ENCODE results near the gene GFRA1.

The GFRA1 gene

GRCh38 chr10:116270771-116271592, 2.0 kb downstream of the GFRA1 start:
- no peak for DNase-seq

DNA sequence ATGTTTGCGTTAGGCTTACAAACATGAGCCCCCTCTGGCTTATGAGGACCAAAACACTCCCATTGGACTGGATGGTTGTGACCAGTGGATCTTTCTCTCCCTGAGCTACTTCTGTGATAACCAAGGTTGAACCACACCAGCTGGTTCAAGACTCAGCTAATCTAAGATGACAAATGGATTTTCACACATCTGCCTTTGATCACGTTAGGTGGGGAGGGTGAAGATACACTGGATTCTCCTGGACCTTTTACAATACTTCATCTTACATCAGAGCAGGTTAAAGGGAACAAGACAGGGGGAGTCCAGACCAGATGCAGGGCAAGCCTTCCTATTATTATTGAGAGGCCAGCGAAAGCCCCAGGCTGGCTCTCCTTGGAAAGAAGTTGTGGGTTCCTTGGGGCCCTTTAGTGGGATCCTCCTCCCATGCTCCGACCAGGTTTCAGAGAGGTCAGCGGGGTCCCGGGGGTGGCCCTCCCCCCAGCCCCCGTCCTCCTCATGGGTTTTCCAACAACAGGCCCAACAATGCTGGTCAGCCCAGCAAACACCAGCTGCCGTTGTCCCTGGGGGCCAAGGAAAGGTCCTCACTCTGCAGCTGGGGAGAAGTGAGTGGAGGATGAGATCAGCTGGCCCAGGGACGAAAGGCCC, 2.8 kb downstream of the GFRA1 start:
- DNase-seq: no peak

DNA sequence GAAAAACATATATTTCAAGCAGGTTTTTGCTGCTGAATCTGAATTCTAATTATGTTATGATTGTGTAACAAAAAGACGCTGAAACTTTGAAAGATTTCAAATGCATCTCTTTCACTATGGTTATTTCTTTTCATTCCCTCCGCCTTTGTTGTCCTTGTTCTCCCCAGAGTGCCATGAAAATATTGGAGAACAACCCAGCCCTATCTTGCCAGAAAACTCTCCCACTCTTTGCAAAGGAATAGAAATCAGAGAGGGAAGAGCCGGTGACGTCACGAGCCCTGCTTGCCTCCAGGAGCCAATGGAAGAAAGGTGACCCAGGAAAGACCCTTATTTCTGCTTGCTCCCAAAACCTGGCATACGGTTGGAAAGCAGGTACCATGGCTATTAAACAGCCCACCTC, 3.4 kb downstream of the GFRA1 start:
- DNase-seq: no peak

- no peak for DNase-seq
Measured at GRCh38 chr10:116268976-116269375, 4.0 kb downstream of the GFRA1 start.

DNA sequence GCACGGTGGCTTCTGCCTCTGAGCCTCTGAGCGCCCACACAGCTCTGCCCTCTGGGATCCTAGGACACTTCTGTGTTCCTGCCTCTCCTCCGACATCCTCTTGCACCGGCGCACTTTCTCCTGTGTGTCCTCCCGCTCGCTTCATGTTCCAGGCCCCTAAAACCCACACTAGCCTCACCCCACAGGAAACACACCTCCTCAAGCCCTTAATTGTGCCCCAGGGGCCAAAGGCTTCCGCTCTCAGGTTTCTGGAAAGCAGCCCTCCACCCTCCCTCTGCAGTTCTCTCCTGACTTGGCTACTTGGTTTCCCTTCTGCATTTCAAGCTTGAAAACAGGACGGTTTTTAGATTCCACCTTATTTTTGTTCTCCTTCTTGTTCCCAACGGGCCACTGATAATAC, 7.3 kb downstream of the GFRA1 start:
- no peak for DNase-seq

GRCh38 chr10:116263870-116264655, 8.9 kb downstream of the GFRA1 start:
- DNase-seq: no peak

GRCh38 chr10:116262678-116263077, 10.3 kb downstream of the GFRA1 start:
- no peak for DNase-seq

- DNase-seq: no peak
Measured at GRCh38 chr10:116260599-116260998, 12.4 kb downstream of the GFRA1 start.

DNA sequence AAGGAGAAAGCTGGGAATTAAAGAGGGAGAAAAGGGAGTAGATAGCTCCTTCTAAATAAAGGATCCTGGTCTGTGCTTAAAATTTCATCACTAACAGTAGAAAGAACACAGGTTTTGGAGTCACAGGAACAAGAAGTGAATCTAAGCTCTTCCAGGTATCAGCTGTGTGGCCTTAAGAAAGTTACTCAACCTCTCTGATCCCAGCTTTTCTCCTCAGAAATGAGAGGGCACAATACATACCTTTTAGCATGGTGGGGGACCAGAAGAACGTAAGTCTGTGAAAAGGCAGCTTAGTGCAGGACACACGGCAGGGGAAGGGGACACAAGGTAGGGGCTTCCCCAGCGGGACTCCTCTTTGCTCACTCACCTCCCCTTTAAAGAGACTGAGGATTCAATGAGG, 13.4 kb downstream of the GFRA1 start:
- no peak for DNase-seq

DNA sequence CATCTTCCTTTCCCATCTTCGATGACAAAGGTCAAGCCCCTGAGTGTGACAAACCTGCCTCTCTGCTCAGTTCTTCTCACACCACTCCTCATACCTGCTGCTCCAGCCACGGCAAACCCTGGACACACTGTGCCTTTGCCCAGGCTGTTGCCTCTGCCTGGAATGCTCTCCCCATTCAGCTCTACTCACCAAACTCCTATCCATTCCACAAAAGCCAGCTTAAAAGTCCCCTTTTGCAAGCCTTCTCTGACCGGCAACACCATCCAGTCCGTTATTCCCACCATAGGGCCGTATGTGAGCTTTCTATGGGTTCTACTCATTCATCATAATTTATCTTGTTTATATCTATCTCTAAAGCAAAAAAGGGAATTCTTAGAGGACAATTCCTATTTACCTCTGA, 15.2 kb downstream of the GFRA1 start:
- no peak for DNase-seq

DNA sequence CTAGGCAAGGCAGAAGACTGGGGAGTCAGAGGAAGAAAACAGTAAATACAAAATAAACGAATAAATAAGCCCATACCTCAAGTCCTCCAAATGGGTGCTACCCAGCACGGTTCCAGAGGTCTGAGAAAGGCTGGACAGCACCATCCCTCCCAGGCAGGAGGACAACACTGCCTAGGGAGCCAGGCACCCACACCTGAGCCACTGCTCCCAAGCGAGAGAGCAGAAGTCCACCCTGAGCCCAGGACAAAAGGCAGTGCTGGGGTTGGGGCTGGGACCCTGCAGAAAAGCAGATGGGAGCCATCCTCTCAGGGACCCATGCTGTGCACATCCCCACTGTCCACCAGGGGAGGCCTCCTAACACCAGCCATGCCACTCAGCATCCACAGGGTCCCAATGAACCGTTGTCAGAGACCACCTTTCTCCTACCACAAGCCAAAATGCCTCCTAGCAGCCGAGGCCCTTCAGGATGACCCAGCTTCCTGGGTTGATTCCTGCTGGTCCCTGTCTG, 16.2 kb downstream of the GFRA1 start:
- no peak for DNase-seq

DNA sequence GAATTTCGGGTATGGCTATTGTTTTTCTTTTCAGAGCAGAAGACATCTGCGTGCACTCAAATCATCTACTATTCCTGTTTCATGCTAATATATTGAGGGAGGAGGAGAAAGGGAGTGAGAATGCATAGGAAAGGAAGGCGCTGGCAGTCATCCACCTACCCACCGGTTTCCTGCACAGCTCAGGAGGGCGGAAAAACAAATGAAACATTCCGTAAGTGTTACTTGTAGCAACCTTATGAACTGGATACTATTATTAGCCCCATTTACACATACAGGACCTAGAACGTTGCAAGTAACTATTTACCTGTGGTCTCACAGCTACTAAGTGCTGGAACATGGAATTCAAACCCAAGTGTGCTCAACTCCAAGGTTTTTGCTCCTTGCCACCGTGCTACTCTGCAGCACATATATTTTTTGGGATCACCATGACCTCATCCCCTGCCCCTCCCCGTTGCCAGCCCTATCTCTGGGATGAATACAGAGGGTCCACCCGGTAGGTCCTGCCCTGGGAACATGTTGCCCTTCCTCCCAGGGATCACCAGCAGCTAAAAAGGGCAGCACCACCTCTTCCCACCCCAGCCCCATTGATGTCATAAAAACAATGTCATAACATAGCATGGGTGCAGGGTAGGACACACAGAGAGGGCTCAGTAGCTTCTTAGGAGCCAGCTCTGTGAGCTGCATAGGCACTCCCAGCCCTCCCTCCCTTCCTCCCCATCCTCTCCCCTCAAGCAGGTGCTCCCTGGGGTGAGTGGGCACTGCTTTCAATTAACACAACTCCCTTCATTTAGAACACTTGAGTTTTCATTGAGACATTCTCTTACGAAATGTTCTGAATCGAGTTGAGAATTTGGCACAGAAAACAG, 16.9 kb downstream of the GFRA1 start:
- DNase-seq: no peak

- DNase-seq: no peak
Measured at GRCh38 chr10:116254422-116255155, 18.4 kb downstream of the GFRA1 start.

DNA sequence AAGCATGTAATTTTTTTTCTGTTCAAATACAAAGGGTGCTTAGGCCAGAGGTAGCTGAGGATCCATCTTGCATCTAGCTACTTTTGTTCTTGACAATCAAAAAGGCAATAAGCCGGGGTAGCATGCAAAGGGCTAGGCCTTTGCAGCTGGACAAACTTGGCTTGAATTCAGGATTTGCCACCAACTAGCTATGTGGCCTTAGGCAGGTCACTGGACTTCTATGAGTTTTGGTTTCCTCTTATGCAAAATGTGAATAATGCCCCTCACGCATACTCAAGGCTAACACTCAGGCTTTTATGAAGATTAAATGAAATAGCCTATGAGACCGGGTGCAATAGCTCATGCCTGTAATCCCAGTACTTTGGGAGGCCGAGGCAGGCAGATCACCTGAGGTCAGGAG, 19.3 kb downstream of the GFRA1 start:
- DNase-seq: no peak

GRCh38 chr10:116251602-116252395, 21.2 kb downstream of the GFRA1 start:
- DNase-seq: no peak

DNA sequence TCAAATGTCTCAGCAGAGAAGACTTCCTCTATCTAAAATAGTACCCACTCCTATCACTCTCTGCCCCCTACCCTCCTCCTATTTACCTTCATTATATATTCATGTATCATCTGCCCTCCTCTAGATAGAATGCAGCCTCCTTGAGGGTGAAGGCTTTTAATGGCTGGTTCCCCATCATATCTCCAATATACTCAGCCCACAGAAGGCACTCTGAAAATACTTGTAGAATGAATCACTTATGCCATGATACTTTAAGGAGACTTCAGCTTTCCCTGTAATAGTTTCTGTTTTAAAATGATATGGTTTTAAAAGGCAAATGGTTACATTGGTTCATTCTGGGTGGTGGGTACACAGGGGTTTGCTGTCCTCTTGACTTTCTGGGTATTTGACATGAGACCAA, 25.3 kb downstream of the GFRA1 start:
- no peak for DNase-seq

DNA sequence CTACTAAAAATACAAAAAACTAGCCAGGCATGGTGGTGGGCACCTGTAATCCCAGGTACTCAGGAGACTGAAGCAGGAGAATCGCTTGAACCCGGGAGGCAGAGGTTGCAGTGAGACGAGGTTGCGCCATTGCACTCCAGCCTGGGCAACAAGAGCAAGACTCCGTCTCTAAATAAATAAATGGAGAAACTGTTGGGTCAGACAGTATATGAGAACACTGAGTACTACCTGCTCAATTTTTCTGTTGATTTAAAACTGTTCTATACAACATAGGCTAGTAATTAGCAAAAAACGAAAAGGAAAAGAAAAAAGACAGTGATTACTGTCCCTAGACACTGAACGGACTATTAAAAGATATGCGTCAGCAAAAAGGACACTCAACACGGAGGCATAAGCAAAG, 26.7 kb downstream of the GFRA1 start:
- DNase-seq: no peak

- DNase-seq: no peak
Measured at GRCh38 chr10:116245156-116245555, 27.9 kb downstream of the GFRA1 start.

- DNase-seq: no peak
Measured at GRCh38 chr10:116241642-116242410, 31.2 kb downstream of the GFRA1 start.

DNA sequence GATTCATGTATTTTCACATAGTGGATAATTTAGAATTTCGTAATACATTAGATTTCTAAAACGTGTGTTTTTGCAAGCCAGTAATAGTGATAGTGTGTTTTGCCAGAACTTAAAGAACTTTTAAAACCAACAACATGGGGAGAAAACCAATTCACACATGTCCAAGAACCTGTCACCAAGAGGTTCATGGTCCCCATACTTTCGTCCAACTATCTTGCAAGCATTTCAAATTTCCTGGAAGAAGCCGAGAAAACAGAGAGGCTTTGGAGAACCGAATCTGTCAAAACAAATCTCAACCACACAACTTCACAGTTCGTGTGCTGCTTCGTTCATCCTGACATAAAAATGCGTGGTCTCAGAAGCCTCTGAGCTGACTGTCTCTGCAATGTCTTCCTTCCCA, 31.9 kb downstream of the GFRA1 start:
- DNase-seq: no peak
